PC-3 (cell line): Measurements from ENCODE around the gene C1QTNF12.

Experiments used
- EZH2phosphoT487 ChIP-seq: fragments of 300-600 bp; sonication (generic); IDR thresholded peaks from 2 replicates; pipeline ENCODE4 v1.6.1; 2018; ENCODE audit warnings: mild to moderate bottlenecking, antibody characterized with exemption, low read length, borderline replicate concordance
- TF ChIP-seq, protein P1 (sequence below): fragments of 300-600 bp; sonication (generic); conservative IDR thresholded peaks from 2 replicates; pipeline ENCODE4 v1.5.1; 2017; ENCODE audit warnings: antibody characterized with exemption, low read depth, mild to moderate bottlenecking, low read length

DNA sequence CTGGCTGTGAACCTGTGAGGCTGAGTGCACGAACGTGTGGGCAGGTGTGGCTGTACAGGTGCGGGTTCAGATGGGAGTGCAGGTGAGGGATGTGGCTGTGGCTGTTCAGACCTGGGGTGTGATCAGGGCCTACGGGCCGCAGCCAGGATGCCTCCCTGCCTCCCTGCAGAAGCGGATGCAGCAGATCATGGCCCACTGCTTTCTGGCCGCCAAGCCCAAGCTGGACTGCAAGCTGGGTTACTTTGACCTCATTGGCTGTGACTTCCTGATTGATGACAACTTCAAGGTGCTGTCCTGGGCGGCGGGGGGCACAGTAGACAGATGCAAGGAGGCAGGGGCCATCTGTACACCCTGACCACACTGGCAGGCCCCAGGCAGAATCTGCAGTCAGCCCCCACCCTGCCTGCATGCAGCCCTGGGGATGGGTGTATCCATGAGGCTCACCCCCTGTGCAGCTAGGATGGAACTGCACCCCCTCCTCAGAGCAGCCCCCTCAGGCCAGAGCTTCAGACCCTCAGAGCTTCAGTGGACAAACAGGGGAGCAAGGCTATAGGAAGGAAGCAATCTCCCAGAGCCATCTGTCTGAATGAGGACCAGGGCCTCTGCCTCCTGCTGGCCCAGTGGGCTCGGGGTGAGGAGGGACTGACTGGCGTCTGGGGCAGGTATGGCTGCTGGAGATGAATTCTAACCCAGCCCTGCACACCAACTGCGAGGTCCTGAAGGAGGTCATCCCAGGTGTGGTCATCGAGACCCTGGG, 49.9 kb downstream of the C1QTNF12 start:
- TF ChIP-seq, protein P1, sequence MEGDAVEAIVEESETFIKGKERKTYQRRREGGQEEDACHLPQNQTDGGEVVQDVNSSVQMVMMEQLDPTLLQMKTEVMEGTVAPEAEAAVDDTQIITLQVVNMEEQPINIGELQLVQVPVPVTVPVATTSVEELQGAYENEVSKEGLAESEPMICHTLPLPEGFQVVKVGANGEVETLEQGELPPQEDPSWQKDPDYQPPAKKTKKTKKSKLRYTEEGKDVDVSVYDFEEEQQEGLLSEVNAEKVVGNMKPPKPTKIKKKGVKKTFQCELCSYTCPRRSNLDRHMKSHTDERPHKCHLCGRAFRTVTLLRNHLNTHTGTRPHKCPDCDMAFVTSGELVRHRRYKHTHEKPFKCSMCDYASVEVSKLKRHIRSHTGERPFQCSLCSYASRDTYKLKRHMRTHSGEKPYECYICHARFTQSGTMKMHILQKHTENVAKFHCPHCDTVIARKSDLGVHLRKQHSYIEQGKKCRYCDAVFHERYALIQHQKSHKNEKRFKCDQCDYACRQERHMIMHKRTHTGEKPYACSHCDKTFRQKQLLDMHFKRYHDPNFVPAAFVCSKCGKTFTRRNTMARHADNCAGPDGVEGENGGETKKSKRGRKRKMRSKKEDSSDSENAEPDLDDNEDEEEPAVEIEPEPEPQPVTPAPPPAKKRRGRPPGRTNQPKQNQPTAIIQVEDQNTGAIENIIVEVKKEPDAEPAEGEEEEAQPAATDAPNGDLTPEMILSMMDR: no peak
- no peak for TF ChIP-seq EZH2phosphoT487
